ENCODE results near the gene COL2A1.

DNA sequence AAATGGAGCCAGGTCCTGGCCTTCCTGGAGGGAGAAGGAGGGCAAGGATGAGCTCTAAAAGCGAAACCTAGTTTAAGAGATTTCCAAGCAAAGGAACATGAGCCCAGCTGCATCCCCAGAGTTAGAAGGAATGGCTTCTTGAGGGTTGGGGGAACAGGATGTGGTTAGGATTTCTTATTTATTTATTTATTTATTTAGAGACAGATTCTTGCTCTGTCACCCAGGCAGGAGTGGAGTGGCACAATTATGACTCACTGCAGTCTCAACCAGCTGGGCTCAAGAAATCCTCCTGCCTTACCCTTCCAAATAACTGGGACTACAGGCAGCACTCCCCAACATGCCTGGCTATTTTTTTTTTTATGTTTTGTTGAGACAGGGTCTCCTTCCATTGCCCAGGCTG is 66.2 kb downstream of the COL2A1 start:
- TF ChIP-seq, protein P1, sequence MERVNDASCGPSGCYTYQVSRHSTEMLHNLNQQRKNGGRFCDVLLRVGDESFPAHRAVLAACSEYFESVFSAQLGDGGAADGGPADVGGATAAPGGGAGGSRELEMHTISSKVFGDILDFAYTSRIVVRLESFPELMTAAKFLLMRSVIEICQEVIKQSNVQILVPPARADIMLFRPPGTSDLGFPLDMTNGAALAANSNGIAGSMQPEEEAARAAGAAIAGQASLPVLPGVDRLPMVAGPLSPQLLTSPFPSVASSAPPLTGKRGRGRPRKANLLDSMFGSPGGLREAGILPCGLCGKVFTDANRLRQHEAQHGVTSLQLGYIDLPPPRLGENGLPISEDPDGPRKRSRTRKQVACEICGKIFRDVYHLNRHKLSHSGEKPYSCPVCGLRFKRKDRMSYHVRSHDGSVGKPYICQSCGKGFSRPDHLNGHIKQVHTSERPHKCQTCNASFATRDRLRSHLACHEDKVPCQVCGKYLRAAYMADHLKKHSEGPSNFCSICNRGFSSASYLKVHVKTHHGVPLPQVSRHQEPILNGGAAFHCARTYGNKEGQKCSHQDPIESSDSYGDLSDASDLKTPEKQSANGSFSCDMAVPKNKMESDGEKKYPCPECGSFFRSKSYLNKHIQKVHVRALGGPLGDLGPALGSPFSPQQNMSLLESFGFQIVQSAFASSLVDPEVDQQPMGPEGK (CRISPR knock-in tag; IDR thresholded peaks at IDR 0.05; ENCODE audit: borderline replicate concordance) = no peak
- TF ChIP-seq, protein P2, sequence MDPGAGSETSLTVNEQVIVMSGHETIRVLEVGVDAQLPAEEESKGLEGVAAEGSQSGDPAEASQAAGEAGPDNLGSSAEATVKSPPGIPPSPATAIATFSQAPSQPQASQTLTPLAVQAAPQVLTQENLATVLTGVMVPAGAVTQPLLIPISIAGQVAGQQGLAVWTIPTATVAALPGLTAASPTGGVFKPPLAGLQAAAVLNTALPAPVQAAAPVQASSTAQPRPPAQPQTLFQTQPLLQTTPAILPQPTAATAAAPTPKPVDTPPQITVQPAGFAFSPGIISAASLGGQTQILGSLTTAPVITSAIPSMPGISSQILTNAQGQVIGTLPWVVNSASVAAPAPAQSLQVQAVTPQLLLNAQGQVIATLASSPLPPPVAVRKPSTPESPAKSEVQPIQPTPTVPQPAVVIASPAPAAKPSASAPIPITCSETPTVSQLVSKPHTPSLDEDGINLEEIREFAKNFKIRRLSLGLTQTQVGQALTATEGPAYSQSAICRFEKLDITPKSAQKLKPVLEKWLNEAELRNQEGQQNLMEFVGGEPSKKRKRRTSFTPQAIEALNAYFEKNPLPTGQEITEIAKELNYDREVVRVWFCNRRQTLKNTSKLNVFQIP (CRISPR knock-in tag; IDR thresholded peaks at IDR 0.05; ENCODE audit: borderline replicate concordance, low read depth) = no peak
- TF ChIP-seq ZFP3 (CRISPR knock-in tag; IDR thresholded peaks at IDR 0.05) (no peak), ZFP30 (CRISPR knock-in tag; IDR thresholded peaks at IDR 0.05) (no peak), ARNTL (CRISPR knock-in tag; IDR thresholded peaks at IDR 0.05; ENCODE audit: borderline replicate concordance, low read depth) (no peak), ZNF8 (CRISPR knock-in tag; IDR thresholded peaks at IDR 0.05) (no peak), ESRRG (CRISPR knock-in tag; IDR thresholded peaks at IDR 0.05) (no peak), BACH2 (CRISPR knock-in tag; IDR thresholded peaks at IDR 0.05; ENCODE audit: borderline replicate concordance) (no peak)
